H1 (cell line): ENCODE data around the gene FRA10AC1. TPM values are rescaled to one million over a fixed set of nuclear protein-coding genes. Genes with fewer than 3 reads are reported as not detected.

ENCODE experiments used
- CTCF ChIA-PET: fragments of 300-600 bp; sonication (Branson Sonifier 250); formaldehyde crosslinking; loops from one replicate; lab custom pipeline; 2021; ENCODE audit not compliant: partially characterized antibody; lab: Charles Lee
- POLR2A ChIA-PET: fragments of 300-600 bp; sonication (Branson Sonifier 250); formaldehyde crosslinking; loops from one replicate; lab custom pipeline; 2021; ENCODE audit warnings: inconsistent platforms; ENCODE audit not compliant: partially characterized antibody; lab: Charles Lee
- DNase-seq, 2 experiments: peaks; one replicate each; pipeline versions ENCODE4 v3.0.0 to v3.0.0-alpha.2; 2010 to 2022; ENCODE audit warnings: low spot score in 2 of 2, low read depth in 1 of 2, mixed read lengths in 1 of 2
- FAIRE-seq: peaks from 2 replicates; lab custom pipeline; 2011; peaks lifted over from hg19 to GRCh38; lab: Jason Lieb, UNC
- H2AFZ ChIP-seq: 2 replicates; pipeline ENCODE4 v1.8.1; 2012; ENCODE audit warnings: low read length, inconsistent platforms
- H2AK5ac ChIP-seq: 2 replicates; pipeline ENCODE4 v1.6.1; 2013; ENCODE audit warnings: low read depth, low read length
- H2BK120ac ChIP-seq: replicated peaks from 2 replicates; pipeline ENCODE3; 2013; ENCODE audit warnings: low read depth, low read length, inconsistent platforms
- H2BK12ac ChIP-seq: 2 replicates; pipeline ENCODE4 v1.6.1; 2013; ENCODE audit warnings: low read depth, low read length
- H2BK15ac ChIP-seq: 2 replicates; pipeline ENCODE4 v1.6.1; 2013; ENCODE audit warnings: low read length
- H2BK20ac ChIP-seq: 2 replicates; pipeline ENCODE4 v1.6.1; 2013; ENCODE audit warnings: low read length
- H2BK5ac ChIP-seq: 2 replicates; pipeline ENCODE4 v1.6.1; 2013; ENCODE audit warnings: low read depth, low read length
- H3K14ac ChIP-seq: 2 replicates; pipeline ENCODE4 v1.6.1; 2013; ENCODE audit warnings: inconsistent platforms; ENCODE audit not compliant: insufficient read length
- H3K18ac ChIP-seq: 2 replicates; pipeline ENCODE4 v1.6.1; 2013; ENCODE audit warnings: low read length; ENCODE audit errors: extremely low read depth
- H3K23ac ChIP-seq: 2 replicates; pipeline ENCODE4 v1.6.1; 2013; ENCODE audit warnings: inconsistent platforms; ENCODE audit not compliant: insufficient read length
- H3K23me2 ChIP-seq: 2 replicates; pipeline ENCODE4 v1.6.1; 2013; ENCODE audit warnings: low read depth, low read length
- H3K27ac ChIP-seq: 2 replicates; pipeline ENCODE4 v1.6.1; 2011; ENCODE audit warnings: low read depth, low read length, inconsistent platforms
- H3K27me3 ChIP-seq, 4 experiments: replicated peaks in 1 of 4; 1 replicate in 1 of 4; 2 replicates in 3 of 4; pipeline versions ENCODE4 v1.6.1 to v1.8.1; 2011 to 2013; ENCODE audit warnings: low read length in 3 of 4, mild to moderate bottlenecking in 3 of 4, inconsistent platforms in 2 of 4, mixed read lengths in 2 of 4, moderate library complexity in 1 of 4; ENCODE audit not compliant: control insufficient read depth in 3 of 4, insufficient read depth in 3 of 4; ENCODE audit errors: extremely low read depth in 1 of 4
- H3K36me3 ChIP-seq, 4 experiments: 2 replicates each; pipeline versions ENCODE4 v1.6.1 to v1.8.1; 2011 to 2013; ENCODE audit warnings: mild to moderate bottlenecking in 4 of 4, low read length in 3 of 4, moderate library complexity in 2 of 4, control low read depth in 1 of 4, inconsistent platforms in 1 of 4; ENCODE audit not compliant: insufficient read depth in 4 of 4, control insufficient read depth in 2 of 4
- H3K4ac ChIP-seq: replicated peaks from 2 replicates; pipeline ENCODE3; 2013; ENCODE audit warnings: low read length, low read depth, mixed read lengths, inconsistent platforms; ENCODE audit not compliant: insufficient read length
- H3K4me1 ChIP-seq, 4 experiments: replicated peaks in 1 of 4; 1 replicate in 1 of 4; 2 replicates in 3 of 4; pipeline versions ENCODE4 v1.6.1 to v1.8.1; 2011 to 2013; ENCODE audit warnings: low read length in 3 of 4, inconsistent platforms in 2 of 4, mixed read lengths in 1 of 4; ENCODE audit not compliant: insufficient read depth in 4 of 4, control insufficient read depth in 3 of 4
- H3K4me2 ChIP-seq, 2 experiments: 2 replicates each; pipeline versions ENCODE4 v1.6.1 to v1.8.1; 2011 to 2013; ENCODE audit warnings: low read depth in 2 of 2, low read length in 2 of 2, control low read depth in 1 of 2, inconsistent platforms in 1 of 2, mild to moderate bottlenecking in 1 of 2; ENCODE audit not compliant: insufficient read depth in 1 of 2
- H3K4me3 ChIP-seq, 4 experiments: fragments of 200-600, 300-600 bp in 1 of 4; sonication (generic), shearing (Covaris generic), sonication (Bioruptor Twin) in 1 of 4; 2 replicates each; pipeline versions ENCODE4 v1.5.1 to v1.8.1; 2011 to 2016; ENCODE audit warnings: low read length in 4 of 4, low read depth in 3 of 4, control low read depth in 2 of 4, inconsistent platforms in 2 of 4, mild to moderate bottlenecking in 2 of 4, mixed read lengths in 1 of 4, moderate library complexity in 1 of 4; ENCODE audit not compliant: insufficient read depth in 2 of 4; ENCODE audit errors: extremely low read depth in 1 of 4
- H3K56ac ChIP-seq: replicated peaks from 2 replicates; pipeline ENCODE3; 2013; ENCODE audit warnings: low read depth, mild to moderate bottlenecking, mixed read lengths, low read length, inconsistent platforms; ENCODE audit not compliant: insufficient read length
- H3K79me1 ChIP-seq: 2 replicates; pipeline ENCODE4 v1.6.1; 2013; ENCODE audit warnings: low read depth, low read length, control low read depth
- H3K79me2 ChIP-seq, 2 experiments: 2 replicates each; pipeline versions ENCODE4 v1.6.1 to v1.8.1; 2012 to 2013; ENCODE audit warnings: low read length in 2 of 2, mild to moderate bottlenecking in 2 of 2, inconsistent platforms in 1 of 2; ENCODE audit not compliant: insufficient read depth in 2 of 2, control insufficient read depth in 1 of 2
- H3K9ac ChIP-seq, 4 experiments: replicated peaks in 1 of 4; 1 replicate in 1 of 4; 2 replicates in 3 of 4; pipeline versions ENCODE4 v1.6.1 to v1.8.1; 2011 to 2013; ENCODE audit warnings: low read depth in 3 of 4, low read length in 3 of 4, control low read depth in 2 of 4, mild to moderate bottlenecking in 2 of 4, moderate library complexity in 2 of 4, inconsistent platforms in 1 of 4; ENCODE audit errors: extremely low read depth in 1 of 4
- H3K9me3 ChIP-seq, 2 experiments: 2 replicates each; pipeline versions ENCODE4 v1.6.1 to v1.8.1; 2012 to 2013; ENCODE audit warnings: mild to moderate bottlenecking in 2 of 2, moderate library complexity in 2 of 2, control low read depth in 1 of 2, inconsistent platforms in 1 of 2, low read depth in 1 of 2, low read length in 1 of 2, mixed read lengths in 1 of 2; ENCODE audit not compliant: insufficient read depth in 2 of 2
- H4K20me1 ChIP-seq, 2 experiments: replicated peaks in 1 of 2; 2 replicates each; pipeline versions ENCODE3 to v1.8.1; 2011 to 2013; ENCODE audit warnings: inconsistent platforms in 2 of 2, low read length in 2 of 2, mild to moderate bottlenecking in 1 of 2; ENCODE audit not compliant: insufficient read depth in 2 of 2, control insufficient read depth in 1 of 2
- H4K5ac ChIP-seq: 2 replicates; pipeline ENCODE4 v1.6.1; 2013; ENCODE audit warnings: low read length, low read depth, mixed read lengths, inconsistent platforms; ENCODE audit not compliant: insufficient read length
- H4K8ac ChIP-seq: 2 replicates; pipeline ENCODE4 v1.8.0; 2013; ENCODE audit warnings: mild to moderate bottlenecking, moderate library complexity, low read length, inconsistent platforms; ENCODE audit not compliant: insufficient read depth; ENCODE audit errors: extremely low read depth
- H4K91ac ChIP-seq: replicated peaks from 2 replicates; pipeline ENCODE3; 2013; ENCODE audit warnings: low read length, mixed read lengths, inconsistent platforms; ENCODE audit not compliant: insufficient read length
- HDAC6 ChIP-seq: IDR thresholded peaks from one replicate; pipeline ENCODE4 v1.7.1; 2012; ENCODE audit warnings: low read depth, mild to moderate bottlenecking, inconsistent platforms, low read length, moderate library complexity
- WGBS, 2 experiments: shearing (Covaris generic) in 1 of 2; methylation state at CpG; one replicate each; pipeline versions ENCODE4 v1.1.6 to v1.1.7; 2013 to 2015; ENCODE audit warnings: low lambda C conversion rate in 2 of 2, mixed read lengths in 2 of 2, inconsistent platforms in 1 of 2, low coverage in 1 of 2, missing lambda C conversion rate in 1 of 2; ENCODE audit not compliant: insufficient replicate concordance in 2 of 2, insufficient coverage in 1 of 2, insufficient read length in 1 of 2; ENCODE audit errors: extremely low coverage in 1 of 2, missing lambda C conversion rate in 1 of 2; 5-methylcytosine and 5-hydroxymethylcytosine counted together
- polyA plus RNA-seq, 7 experiments: library from polyadenylated mRNA; depleted of rRNA in 3 of 7; stranded (reverse) in 5 of 7; unstranded in 2 of 7; fragments of >200 nt in 5 of 7; fragments of 200-250 nt in 2 of 7; gene quantifications; 1 replicate in 5 of 7; 2 replicates in 1 of 7; 4 replicates in 1 of 7; pipeline versions ENCODE4 v1.2.1 to v1.2.3, GENCODE V29; 2011 to 2013; ENCODE audit warnings: missing spikeins in 2 of 7, mixed read lengths in 2 of 7
- total RNA-seq: library from RNA; stranded (reverse); fragmentation: NEBNext Ultra II Directional; extraction: Animal tissue kit (Norgen Biotek cat#: 25700); gene quantifications from 2 replicates; pipeline ENCODE4 v1.2.1, GENCODE V29; 2021

The FRA10AC1 gene
- total and polyA plus RNA-seq, 2 of the 8 experiments (the other 6 are each of a cell fraction or from before 2014, with no cell fraction given): 4.4 to 13.5 TPM

DNA sequence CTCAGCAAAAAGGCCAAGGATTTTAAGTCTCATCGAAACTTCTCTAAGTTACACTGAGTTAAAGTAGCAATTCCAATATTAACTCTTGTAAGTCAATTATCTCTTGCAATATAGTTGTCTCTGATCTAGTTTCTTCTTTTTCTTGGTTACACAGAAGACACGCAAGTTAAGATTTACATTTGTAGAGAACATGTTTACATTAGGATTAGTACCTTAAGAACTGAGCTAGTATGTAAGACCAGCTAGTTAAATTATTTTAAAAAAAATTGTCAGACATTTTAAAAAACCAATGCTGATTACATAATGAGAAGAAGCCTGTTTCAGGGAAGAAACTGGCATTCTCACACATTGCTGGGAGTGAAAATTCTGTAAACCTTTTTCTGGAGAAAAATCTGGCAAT is 31.4 kb downstream of the FRA10AC1 start:
- H3K9me3 ChIP-seq: no peaks in the 10 kb centered on the region
- peaks cover 0 to 2% of the 10 kb centered on the region in 2 experiments for H4K20me1 ChIP-seq
- no peaks in the 10 kb centered on the region for H3K79me1 ChIP-seq
- DNase-seq (no peak), FAIRE-seq (no peak)
- no peaks in the 10 kb centered on the region for H3K4me1 ChIP-seq
- no peak overlapping the region for H2BK120ac ChIP-seq
- H3K36me3 ChIP-seq: peaks cover 0 to 53% (median 12%) of the 10 kb centered on the region in 4 experiments; a peak in 5 of 8 replicates
- H2AFZ ChIP-seq: no peak overlapping the region
- H3K4me3 ChIP-seq: no peak overlapping the region
- no peak overlapping the region for H4K5ac ChIP-seq
- no peak overlapping the region for H3K9ac ChIP-seq
- ChIA-PET CTCF (interaction anchor here (0.6 to 1.8 kb wide), 3 partner anchors 43 to 116 kb away, joined by 3 to 5 read pairs (median 3); no protein-coding TSS in a partner anchor), POLR2A (no interaction called here)
- no peak overlapping the region for H3K14ac ChIP-seq
- WGBS, 2 experiments: 88% methylated on average over 2 of the region's 2 CpGs; no CpG with 5 or more reads in 1 of the 2 experiments
- no peak overlapping the region for H2AK5ac ChIP-seq
- no peak overlapping the region for H2BK12ac ChIP-seq
- H4K8ac ChIP-seq: no peak overlapping the region
- H3K23me2 ChIP-seq: no peaks in the 10 kb centered on the region
- no peaks in the 10 kb centered on the region for H3K27me3 ChIP-seq
- no peaks in the 10 kb centered on the region for H3K79me2 ChIP-seq
- H3K27ac ChIP-seq: no peak overlapping the region
- no peak overlapping the region for H3K4ac ChIP-seq
- H2BK20ac ChIP-seq: no peak overlapping the region
- no peak overlapping the region for H3K56ac ChIP-seq
- no peak overlapping the region for H3K4me2 ChIP-seq
- H4K91ac ChIP-seq: no peak overlapping the region
- H3K18ac ChIP-seq: no peak overlapping the region
- no peak overlapping the region for H2BK15ac ChIP-seq
- H2BK5ac ChIP-seq: no peak overlapping the region
- H3K23ac ChIP-seq: no peak overlapping the region
- no peak for TF ChIP-seq HDAC6
